ENCODE data around the gene CCDC191.

- TF ChIP-seq CTCF (optimal IDR thresholded peaks at IDR 0.05 in 1 of 3, IDR thresholded peaks at IDR 0.05 in 1 of 3, conservative IDR thresholded peaks at IDR 0.05 in 1 of 3; ENCODE audit: extremely low read depth in 1 of 3, insufficient read depth in 2 of 3, low read length in 3 of 3): no peak
- no peak for TF ChIP-seq EZH2 (IDR thresholded peaks at IDR 0.05; ENCODE audit: low read length)
Observed at GRCh38 chr3:114083112-114083511, 26.8 kb upstream of the CCDC191 start.

Data from keratinocyte (primary cell).